RWPE2 (cell line): ENCODE data around the gene MXRA7.

Experiments
- ATAC-seq: fragments of 200-7000 bp; cut with Tn5 transposase; 3 replicates; pipeline ENCODE4 v1.9.1; 2021; ENCODE audit warnings: low read depth
- DNase-seq: peaks from one replicate; pipeline ENCODE4 v3.0.0-alpha.2; 2020; ENCODE audit warnings: low spot score
- H3K27ac ChIP-seq: fragments of 450-650 bp; 2 replicates; pipeline ENCODE4 v1.5.1; 2017; ENCODE audit warnings: mild to moderate bottlenecking; ENCODE audit not compliant: poor library complexity, severe bottlenecking
- H3K27me3 ChIP-seq: fragments of 250-450 bp; sonication (Bioruptor Pico); 2 replicates; pipeline ENCODE4 v1.5.1; 2021; ENCODE audit warnings: mild to moderate bottlenecking, moderate library complexity; ENCODE audit not compliant: insufficient read depth, poor library complexity, severe bottlenecking
- H3K36me3 ChIP-seq: fragments of 250-450 bp; sonication (Bioruptor Pico); 2 replicates; pipeline ENCODE4 v1.5.1; 2020; ENCODE audit warnings: low read depth, mild to moderate bottlenecking, moderate library complexity
- H3K4me1 ChIP-seq: fragments of 250-450 bp; sonication (Bioruptor Pico); 2 replicates; pipeline ENCODE4 v1.5.1; 2021; ENCODE audit warnings: mild to moderate bottlenecking, moderate library complexity; ENCODE audit not compliant: insufficient read depth, poor library complexity, severe bottlenecking
- H3K4me3 ChIP-seq: fragments of 250-450 bp; sonication (Bioruptor Pico); 2 replicates; pipeline ENCODE4 v1.5.1; 2021; ENCODE audit warnings: mild to moderate bottlenecking, moderate library complexity; ENCODE audit not compliant: severe bottlenecking
- H3K9me3 ChIP-seq: fragments of 250-450 bp; sonication (Bioruptor Pico); 2 replicates; pipeline ENCODE4 v1.5.1; 2021; ENCODE audit warnings: mild to moderate bottlenecking, moderate library complexity; ENCODE audit not compliant: severe bottlenecking
- TF ChIP-seq, protein P1 (sequence below): fragments of 450-650 bp; IDR thresholded peaks from one replicate; pipeline ENCODE4 v1.5.1; 2017; ENCODE audit warnings: mild to moderate bottlenecking, moderate library complexity; ENCODE audit not compliant: poor library complexity, severe bottlenecking

Gene MXRA7

DNA sequence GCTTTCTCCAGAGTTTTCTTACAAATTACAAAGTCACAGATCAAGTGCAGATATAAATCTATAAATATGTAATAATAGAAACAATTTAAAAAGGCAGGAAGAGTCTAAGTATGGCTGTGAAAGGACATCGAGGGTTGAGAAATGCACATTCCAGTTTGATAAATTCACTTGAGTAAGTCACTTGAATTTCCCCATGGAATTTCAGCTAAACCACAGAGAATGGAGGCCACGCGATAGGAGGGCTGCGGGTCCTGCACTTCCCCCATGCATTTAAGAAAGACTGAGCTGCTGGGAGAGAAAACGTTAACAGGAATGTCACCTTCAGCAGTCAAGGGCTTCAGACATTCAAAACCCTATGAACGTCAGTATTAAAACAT is 6.1 kb upstream of the MXRA7 start:
- no peaks in the 10 kb centered on the region for H3K27me3 ChIP-seq
- ATAC-seq (no peak; the same call in 2 of the 3 replicates), DNase-seq (no peak)
- TF ChIP-seq, protein P1, sequence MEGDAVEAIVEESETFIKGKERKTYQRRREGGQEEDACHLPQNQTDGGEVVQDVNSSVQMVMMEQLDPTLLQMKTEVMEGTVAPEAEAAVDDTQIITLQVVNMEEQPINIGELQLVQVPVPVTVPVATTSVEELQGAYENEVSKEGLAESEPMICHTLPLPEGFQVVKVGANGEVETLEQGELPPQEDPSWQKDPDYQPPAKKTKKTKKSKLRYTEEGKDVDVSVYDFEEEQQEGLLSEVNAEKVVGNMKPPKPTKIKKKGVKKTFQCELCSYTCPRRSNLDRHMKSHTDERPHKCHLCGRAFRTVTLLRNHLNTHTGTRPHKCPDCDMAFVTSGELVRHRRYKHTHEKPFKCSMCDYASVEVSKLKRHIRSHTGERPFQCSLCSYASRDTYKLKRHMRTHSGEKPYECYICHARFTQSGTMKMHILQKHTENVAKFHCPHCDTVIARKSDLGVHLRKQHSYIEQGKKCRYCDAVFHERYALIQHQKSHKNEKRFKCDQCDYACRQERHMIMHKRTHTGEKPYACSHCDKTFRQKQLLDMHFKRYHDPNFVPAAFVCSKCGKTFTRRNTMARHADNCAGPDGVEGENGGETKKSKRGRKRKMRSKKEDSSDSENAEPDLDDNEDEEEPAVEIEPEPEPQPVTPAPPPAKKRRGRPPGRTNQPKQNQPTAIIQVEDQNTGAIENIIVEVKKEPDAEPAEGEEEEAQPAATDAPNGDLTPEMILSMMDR: no peak
- H3K9me3 ChIP-seq: no peaks in the 10 kb centered on the region
- peaks cover 12% of the 10 kb centered on the region for H3K4me1 ChIP-seq
- peaks cover 89% of the 10 kb centered on the region for H3K36me3 ChIP-seq
- H3K4me3 ChIP-seq: no peak overlapping the region
- H3K27ac ChIP-seq: peak overlapping the region; percentile 80

DNA sequence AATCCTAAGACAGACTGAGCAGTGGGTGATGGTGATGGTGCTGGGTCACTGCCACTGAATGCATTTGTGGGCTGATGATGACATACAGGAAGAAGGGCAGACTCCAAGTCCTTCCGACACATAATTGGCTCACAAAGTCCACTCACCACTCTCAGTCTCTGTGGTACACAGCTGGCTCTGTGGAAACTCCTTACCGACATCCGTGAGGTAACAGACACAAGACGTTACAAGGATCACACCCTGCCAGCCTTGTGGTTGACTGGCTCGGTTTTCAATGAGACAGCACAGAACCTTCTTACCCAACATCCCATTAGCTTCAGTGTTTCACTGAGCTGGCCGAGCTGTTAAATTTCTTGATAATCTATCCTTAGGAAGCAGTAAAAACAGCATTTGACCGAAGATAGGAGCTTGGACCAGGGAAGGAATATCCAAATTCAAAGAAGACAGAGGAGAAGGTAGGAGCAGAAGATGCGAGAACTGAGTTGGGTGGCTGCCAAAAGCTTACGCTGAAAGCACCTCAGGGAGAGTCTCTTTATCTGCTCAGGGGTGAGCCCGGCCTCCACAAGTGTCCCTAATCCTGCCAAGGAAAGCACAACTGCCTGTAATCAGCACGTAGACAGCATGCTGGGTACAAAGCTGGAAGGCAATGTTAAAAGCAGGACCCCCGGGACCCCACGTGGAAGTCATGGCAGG is 5.5 kb upstream of the MXRA7 start:
- no peak overlapping the region for H3K4me3 ChIP-seq
- peak overlapping the region; percentile 80 for H3K27ac ChIP-seq
- ATAC-seq (peak; percentile 78), DNase-seq (no peak)
- H3K27me3 ChIP-seq: no peaks in the 10 kb centered on the region
- H3K36me3 ChIP-seq: peaks cover 83% of the 10 kb centered on the region
- TF ChIP-seq, protein P1: no peak
- H3K9me3 ChIP-seq: no peaks in the 10 kb centered on the region
- peaks cover 12% of the 10 kb centered on the region for H3K4me1 ChIP-seq

DNA sequence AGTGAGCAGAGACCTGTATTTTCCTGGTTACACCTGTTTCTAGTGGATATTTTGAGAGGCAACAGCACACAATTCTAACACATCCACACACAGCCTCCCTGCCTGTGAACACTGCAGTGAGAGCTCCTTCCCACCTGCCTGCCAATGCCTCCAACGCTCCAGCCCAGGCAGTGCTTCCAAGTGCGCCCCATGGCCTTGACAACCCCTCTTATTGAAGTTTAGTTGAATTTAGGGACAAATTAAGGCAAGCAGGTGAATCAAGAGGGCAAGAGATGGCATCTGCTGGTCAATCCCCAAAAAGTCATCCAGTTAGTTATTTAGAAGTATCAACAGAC is 4.7 kb upstream of the MXRA7 start:
- H3K27me3 ChIP-seq: no peaks in the 10 kb centered on the region
- H3K9me3 ChIP-seq: no peaks in the 10 kb centered on the region
- H3K4me3 ChIP-seq: no peak overlapping the region
- peaks cover 75% of the 10 kb centered on the region for H3K36me3 ChIP-seq
- ATAC-seq (no peak), DNase-seq (no peak)
- peak overlapping the region; percentile 80 for H3K27ac ChIP-seq
- TF ChIP-seq, protein P1: no peak
- H3K4me1 ChIP-seq: peaks cover 12% of the 10 kb centered on the region

DNA sequence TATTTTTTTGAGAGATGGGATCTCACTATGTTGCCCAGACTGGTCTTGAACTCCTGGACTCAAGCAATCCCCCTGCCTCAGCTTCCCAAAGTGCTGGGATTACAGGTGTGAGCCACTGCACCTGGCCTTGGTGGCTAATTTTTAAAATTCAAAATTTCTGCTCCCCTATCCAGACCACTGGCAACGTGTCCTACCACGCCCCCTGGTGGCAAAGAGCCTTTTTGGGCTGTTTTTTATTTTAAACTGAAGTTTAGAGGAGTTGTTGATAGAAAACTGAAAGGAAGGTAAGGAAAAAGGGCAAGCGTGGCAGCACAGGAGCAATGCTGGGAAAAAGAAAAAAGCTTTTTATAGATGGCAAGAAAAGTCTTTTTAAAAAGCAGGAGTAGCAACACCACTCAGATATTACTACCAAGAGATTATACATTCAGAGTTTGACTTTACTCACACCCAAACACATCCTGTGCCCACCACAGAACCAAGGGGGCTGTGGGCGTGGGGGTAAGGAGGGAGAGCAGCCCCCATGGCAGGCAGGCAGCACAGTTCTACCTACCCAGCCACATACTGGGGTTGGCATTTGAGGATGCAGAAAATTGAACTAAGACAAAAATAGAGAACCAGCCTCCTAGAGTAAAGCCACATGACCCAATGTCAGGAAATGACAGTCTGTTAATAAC is 4.2 kb upstream of the MXRA7 start:
- H3K9me3 ChIP-seq: no peaks in the 10 kb centered on the region
- H3K27me3 ChIP-seq: no peaks in the 10 kb centered on the region
- H3K4me1 ChIP-seq: peaks cover 12% of the 10 kb centered on the region
- TF ChIP-seq, protein P1: peak; percentile 95
- peak overlapping the region; percentile 80 for H3K27ac ChIP-seq
- H3K36me3 ChIP-seq: peaks cover 70% of the 10 kb centered on the region
- DNase-seq (no peak), ATAC-seq (no peak)
- H3K4me3 ChIP-seq: no peak overlapping the region

DNA sequence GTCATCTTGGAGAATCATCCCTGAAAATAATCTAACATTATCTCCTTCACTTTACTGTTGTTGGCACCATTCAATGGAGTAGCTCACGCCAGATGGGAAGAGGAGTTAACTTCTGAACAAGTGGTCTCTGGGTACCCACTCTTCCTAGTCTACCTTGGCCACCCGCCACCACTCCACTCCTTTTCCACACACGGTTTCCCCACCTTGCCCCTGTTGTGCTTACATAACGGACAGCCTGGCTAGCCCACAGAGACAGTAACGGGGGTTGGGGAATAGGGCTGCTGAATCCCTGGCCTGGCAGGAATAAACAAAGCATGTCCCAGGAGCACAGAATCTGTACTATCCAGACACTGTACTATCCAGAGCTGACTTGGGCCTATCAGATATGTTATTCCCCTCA is 3.6 kb upstream of the MXRA7 start:
- no peak for ATAC-seq
- TF ChIP-seq, protein P1: no peak
- no peaks in the 10 kb centered on the region for H3K9me3 ChIP-seq
- H3K27ac ChIP-seq: no peak overlapping the region
- peaks cover 12% of the 10 kb centered on the region for H3K4me1 ChIP-seq
- H3K27me3 ChIP-seq: no peaks in the 10 kb centered on the region
- peaks cover 64% of the 10 kb centered on the region for H3K36me3 ChIP-seq
- no peak overlapping the region for H3K4me3 ChIP-seq
- DNase-seq: no peak
